AG08396 (cell line): ENCODE results near the gene RBP4.

ENCODE experiments used
- DNase-seq: peaks from one replicate; pipeline ENCODE4 v3.0.0; 2012; ENCODE audit warnings: low spot score, mixed read lengths

The RBP4 gene

GRCh38 chr10:93601146-93601773 lies at the start of gene RBP4:
TSS of gene RBP4 (minus strand) at chr10:93601235. CDS start at chr10:93601028, 207 bp downstream.
- DNase-seq = no peak

- no peak for DNase-seq
Measured at GRCh38 chr10:93639791-93640190, 38.8 kb upstream of the RBP4 start.

- DNase-seq = no peak
Measured at GRCh38 chr10:93630625-93631557, 29.9 kb upstream of the RBP4 start.

GRCh38 chr10:93629647-93630305 lies 28.7 kb upstream of the RBP4 start:
- DNase-seq = no peak

GRCh38 chr10:93628858-93629257 lies 27.8 kb upstream of the RBP4 start:
- DNase-seq = no peak

GRCh38 chr10:93622942-93623341 lies 21.9 kb upstream of the RBP4 start:
- DNase-seq = no peak

GRCh38 chr10:93620925-93621324 lies 19.9 kb upstream of the RBP4 start:
- no peak for DNase-seq

GRCh38 chr10:93615576-93616235 lies 14.7 kb upstream of the RBP4 start:
- DNase-seq = no peak

- DNase-seq = no peak
Measured at GRCh38 chr10:93614101-93614825, 13.2 kb upstream of the RBP4 start.

GRCh38 chr10:93613126-93613525 lies 12.1 kb upstream of the RBP4 start:
- no peak for DNase-seq

- DNase-seq = no peak
Measured at GRCh38 chr10:93612311-93612710, 11.3 kb upstream of the RBP4 start, which contains the start of gene PDE6C. TSS of gene PDE6C (plus strand) at chr10:93612537. CDS start at chr10:93612726, 189 bp downstream.

- no peak for DNase-seq
Measured at GRCh38 chr10:93608421-93608820, 7.4 kb upstream of the RBP4 start.

- no peak for DNase-seq
Measured at GRCh38 chr10:93604146-93604545, 3.1 kb upstream of the RBP4 start.

- no peak for DNase-seq
Measured at GRCh38 chr10:93603023-93603422, 2.0 kb upstream of the RBP4 start.

- DNase-seq = no peak
Measured at GRCh38 chr10:93601774-93602162, 733 bp upstream of the RBP4 start.

GRCh38 chr10:93600446-93601145 lies 439 bp downstream of the RBP4 start:
- no peak for DNase-seq

- DNase-seq = no peak
Measured at GRCh38 chr10:93599778-93600177, 1.3 kb downstream of the RBP4 start.

GRCh38 chr10:93599335-93599734 lies 1.7 kb downstream of the RBP4 start:
- no peak for DNase-seq

GRCh38 chr10:93598157-93598556 lies 2.9 kb downstream of the RBP4 start:
- DNase-seq = no peak

GRCh38 chr10:93597075-93597599 lies 3.9 kb downstream of the RBP4 start:
- no peak for DNase-seq

GRCh38 chr10:93596539-93596938 lies 4.5 kb downstream of the RBP4 start:
- no peak for DNase-seq
